ENCODE results near the gene PDPK1.
"Not testable (repeated sequence)": the region's sequence is repeated elsewhere in the genome, so short reads cannot be mapped to it uniquely, and the experiment has no call there.

PDPK1 gene

DNA sequence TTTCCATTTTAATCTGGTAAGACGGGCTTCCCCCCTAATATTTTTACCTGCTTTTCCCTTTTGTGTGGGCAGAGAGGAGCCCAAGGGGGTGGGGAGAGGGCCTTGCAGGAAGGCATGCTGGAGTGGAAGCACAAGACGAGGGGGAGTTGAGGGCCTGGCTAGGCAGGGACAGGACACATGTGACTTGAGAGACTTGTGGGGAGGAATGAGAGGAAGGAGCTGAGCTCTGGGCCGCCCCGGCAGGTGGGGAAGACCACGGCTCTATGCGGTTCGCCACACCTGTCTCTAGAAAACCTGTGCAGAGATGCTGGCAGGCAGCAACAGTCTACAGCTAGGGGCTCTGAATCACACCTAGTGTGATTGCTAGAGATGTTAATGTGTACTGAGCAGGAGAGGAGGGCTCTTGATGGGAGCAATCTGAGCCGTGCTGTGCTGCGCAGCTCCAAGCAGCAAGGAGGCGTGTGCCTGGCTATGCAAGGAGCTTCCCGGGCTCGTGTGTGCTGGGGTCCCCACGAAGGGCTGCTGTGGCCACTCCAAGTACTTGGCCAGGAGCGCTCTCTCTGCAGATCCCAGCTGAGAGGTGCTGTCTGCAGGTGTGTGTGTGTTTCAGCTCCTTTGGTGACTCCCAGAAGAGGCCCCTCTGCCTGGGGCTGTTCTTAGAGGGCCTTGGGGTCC, 50.2 kb downstream of the PDPK1 start:
- no peak for DNase-seq
- no peak for ATAC-seq

DNA sequence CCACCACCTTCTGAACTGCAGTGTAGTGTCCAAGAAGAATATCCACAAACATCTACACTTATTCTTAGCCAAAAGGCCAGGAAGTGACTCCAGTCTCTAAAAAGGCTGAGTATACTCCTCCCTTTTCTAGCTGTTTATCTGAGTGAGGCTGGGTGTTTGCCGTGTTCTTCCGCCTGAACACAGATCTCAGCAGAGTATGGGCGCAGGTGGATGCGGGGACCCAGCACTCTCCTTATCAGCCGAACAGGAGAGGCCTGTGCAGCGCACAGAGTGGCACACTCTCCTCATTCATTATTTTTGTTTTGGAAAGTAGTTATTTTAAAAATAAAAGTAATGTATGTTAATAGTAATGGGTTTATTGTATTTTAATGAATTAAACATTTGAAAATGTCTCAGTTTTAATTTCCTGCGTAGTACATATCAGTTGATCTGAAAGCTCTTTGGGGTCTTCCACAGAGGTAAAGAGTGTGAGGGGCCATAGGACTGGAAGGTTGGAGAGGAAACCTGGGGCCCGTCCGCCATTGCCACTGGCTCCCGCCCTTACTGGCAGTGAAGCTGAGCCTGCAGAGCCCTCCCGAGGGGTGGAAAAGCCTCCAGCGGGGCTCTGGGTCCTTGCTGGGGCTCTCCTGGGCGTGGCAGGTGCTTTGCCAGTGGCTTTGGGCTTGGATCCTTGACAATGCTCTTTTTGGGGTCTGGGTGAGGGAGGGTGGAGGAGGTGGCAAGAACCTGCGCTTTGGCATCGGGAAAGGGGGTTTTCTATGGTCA, 53.8 kb downstream of the PDPK1 start:
- no peak for DNase-seq
- ATAC-seq, result no peak

DNA sequence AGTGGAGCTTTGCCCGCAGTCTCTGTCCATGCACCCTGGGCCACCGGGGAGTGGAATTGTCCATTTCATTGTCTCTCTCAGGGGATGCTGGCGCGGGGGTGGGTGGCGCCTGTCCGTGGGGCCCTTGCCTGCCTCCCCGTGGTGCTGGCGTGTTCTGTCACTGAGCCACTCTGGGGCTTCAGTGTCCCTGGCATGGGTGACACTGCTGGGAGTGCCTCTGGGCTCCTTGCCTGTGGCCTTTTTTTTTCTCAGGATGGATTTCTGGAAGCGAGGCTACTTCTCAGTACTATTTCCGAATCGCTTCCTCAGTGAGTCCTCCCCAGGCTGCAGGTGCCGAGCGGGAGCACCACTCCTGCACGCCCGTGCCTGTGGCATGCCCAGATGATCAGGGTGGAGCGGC, 55.0 kb downstream of the PDPK1 start:
- ATAC-seq, result no peak
- no peak for DNase-seq

DNA sequence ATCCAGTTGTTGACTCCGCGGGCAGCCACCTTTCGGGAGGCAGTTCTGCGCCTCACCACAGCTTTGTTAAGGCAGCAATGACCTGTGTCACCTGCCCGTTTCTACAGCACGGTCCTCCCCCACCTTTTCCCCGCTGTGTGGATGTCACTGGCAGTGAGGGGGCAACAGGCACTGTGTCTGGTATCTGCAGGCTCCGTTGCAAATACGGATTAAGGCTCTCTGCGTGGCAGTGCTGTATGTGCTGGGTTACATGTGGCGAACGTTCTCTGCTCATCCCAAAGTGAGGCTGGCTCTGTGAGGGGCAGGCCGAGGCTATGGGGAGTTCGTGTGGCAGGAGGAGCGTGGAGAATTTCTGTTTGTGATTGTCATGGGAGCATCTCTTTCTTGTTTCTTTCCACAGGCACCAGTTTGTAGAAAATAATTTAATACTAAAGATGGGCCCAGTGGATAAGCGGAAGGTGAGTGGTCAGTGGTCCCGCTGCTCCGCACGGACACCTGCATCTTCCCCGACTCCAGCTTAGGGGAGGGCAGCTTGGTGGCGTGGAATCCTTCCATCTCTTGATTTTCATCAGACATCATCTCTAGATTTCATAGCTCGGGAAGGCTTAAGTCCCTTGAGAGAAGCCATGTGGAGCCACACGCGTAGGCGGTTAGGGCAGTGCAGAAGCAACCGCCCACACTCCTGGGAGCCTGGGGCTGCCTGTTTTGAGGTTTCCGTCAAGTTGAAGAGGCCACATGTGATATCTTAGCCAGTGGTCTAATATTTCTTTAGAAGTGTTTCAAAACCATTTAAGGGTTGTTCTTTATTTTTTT, 57.8 kb downstream of the PDPK1 start:
- no peak for DNase-seq

DNA sequence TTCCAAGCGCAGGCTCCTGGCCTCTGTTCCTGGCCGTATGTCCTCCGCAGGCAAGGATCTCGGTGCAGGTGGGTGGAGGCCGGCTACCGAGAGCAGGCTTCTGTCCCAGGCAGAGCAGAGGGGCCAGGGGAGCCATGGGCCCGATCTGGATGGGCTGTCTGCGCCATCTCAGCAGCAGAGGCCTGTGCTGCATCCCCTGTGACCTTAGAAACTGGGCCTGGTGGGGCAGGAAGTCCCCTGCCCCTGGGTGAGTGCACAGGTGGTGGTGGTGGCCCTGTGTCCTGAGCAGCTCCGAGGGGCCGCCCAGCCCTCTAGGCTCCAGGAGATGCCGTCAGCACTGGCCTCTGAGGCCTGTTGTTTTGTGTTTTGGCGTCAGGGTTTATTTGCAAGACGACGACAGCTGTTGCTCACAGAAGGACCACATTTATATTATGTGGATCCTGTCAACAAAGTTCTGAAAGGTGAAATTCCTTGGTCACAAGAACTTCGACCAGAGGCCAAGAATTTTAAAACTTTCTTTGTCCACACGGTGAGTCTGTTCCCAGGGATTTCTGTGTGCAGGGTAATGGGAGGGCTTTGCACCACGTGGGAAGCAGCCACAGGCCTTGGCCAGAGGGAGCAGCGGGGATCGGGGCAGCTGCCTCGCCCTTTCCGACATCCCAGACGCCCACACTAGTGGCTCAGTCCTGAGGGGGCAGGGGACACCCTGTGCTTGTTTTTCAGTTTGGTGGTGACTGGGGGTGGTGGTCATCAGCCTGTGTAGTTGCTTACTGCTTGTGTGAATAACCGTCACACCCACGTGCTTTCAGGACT, 59.1 kb downstream of the PDPK1 start:
- ATAC-seq, result no peak
- DNase-seq, result no peak

More for the DNA sequence above, 57.8 kb downstream of the PDPK1 start:
- no peak for ATAC-seq

DNA sequence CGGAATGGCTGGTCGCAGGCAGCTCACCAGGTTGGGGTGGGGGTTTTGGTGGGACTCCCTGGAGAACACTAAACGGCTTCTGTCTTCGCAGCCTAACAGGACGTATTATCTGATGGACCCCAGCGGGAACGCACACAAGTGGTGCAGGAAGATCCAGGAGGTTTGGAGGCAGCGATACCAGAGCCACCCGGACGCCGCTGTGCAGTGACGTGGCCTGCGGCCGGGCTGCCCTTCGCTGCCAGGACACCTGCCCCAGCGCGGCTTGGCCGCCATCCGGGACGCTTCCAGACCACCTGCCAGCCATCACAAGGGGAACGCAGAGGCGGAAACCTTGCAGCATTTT, 59.7 kb downstream of the PDPK1 start:
- no peak for DNase-seq

DNA sequence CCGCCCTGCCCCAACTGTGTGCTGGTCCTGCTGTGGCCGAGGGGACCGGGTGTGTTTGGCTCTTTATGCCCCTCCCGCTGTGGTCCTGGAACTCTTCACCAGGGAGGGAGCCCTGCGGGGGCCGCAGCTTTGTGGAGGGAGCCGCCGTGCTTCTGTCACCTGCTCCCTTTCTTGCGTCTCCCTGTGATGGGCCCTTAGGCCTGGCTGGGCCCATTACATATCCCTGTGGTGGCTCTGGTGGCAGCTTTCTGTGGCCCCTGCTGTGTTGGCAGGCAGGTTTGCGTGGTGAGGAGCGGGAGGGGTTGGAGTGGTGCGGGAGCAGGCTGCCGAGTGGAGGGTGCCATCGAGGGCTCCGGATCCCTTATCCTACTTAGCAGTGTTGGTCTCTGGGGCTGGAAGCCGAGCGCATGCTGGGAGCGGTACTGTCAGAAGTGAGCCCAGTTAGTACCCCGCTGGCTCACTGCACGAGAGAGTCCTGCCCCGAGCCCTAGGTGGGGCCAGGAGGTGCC, 60.4 kb downstream of the PDPK1 start:
- no peak for DNase-seq
- ATAC-seq, result no peak

More for the DNA sequence above, 59.7 kb downstream of the PDPK1 start:
- ATAC-seq, result no peak

DNA sequence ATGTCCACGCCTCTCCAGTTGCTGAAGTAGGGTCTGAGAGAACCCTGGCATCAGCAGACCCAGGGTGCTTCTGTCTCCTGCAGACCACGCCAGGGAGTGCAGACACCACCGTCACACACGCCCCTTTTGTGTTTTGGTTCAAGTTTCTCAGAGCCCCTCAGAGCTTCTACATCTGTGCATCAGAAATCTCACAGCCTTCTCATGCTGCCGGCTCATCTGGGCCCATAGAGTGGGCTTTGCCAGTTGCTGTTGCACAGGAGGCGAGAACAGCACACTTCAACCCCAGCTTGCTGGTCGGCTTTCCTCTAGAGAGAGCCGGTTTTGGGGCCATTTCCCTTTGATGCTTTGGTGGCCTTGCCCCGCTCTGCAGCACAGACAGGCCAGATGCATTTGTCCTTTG, 60.9 kb downstream of the PDPK1 start:
- no peak for ATAC-seq
- DNase-seq, result no peak

DNA sequence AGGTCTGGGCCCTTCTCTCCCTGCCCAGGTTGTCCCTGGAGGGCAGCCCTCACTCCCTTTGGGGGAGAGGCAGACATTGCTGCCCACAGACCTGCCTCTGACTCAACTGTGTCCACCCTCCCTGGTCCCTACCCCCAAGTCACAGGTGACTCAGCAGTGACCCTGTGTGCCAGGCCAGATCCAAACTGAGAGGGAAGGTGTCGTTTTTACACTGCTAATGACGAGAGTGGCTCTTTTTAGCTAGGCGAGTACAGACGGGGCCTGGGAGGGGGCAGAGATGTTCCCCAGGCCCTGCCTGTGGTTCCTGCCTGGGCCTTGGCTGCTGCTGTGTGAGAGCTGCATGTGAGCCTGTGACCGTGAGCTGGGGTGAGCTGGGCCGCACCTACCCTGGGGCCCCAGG, 61.3 kb downstream of the PDPK1 start:
- DNase-seq, ATAC-seq: not testable (repeated sequence)

DNA sequence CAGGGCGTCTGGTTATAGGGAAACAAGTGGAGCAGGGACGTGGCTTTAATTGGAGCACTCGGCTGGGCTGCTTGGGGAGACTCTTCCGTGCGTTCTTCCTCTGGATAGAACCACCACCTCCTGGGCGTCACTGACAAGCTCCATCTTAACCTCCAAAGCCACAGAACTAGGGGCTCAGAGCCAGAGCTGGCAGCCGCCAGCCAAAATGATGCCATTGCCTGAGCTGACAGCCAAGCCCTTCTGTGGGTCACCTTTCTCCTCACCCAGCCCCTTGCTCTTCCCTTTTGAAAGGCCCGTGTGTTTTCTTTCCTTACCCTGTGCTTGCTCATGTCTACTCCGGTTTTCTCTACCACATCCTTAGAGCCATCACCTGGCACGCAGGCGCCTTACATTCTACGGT, 62.0 kb downstream of the PDPK1 start:
- not testable (repeated sequence) for ATAC-seq, DNase-seq

DNA sequence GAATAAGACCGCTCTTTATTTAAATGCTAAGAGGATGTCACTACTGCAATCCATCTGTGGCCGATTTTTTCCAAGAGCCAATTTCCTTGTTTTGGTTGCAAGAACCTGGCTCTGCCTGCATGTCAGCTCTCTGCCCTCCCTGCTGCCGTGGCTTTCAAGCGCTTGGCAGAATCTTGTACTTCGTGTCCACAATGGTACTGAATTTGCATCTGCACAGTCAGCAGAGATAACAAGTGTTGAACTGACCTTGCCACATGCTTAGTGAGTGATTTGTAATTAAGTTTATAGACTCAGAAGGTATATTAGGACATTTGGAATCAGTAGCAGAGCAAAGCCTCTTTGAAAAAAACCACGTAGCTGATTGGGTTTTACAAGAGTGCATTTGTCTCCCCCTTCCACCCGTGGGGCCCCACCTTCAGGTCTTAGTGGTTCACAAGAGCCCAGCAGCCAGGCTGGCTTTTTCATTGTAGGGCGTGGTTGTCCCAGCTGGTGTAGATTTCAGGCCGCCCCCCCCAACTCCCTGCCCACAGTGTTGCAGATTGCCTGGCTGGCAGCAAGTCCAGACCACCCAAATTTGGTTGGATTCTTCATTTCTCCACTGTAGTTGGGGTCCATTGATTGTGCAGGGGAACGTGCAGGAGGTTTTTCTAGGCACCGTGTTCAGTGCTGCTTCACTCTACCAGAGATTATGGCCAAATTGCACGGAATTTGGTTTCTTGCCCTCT, 63.6 kb downstream of the PDPK1 start:
- DNase-seq, ATAC-seq: not testable (repeated sequence)

DNA sequence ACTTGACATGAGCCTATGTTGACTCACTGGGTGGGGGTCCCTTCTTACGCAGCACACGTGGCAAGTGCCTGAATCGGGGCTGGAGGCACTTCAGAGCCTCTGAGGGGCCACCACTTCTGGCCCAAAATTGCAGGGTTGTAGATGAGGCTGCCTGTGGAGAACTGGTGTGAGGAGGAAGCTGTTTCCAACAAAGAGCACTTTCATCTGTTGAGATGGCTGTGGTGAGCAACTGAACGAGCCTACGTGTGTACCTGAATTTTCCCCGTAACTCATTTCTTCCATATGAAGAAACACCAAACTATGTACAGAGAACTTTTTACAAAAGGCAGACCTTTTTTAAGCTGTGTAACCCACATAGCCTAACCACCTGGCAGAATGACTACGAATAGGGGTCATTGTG, 64.4 kb downstream of the PDPK1 start:
- ATAC-seq, result peak; percentile 50
- DNase-seq, result not testable (repeated sequence)

DNA sequence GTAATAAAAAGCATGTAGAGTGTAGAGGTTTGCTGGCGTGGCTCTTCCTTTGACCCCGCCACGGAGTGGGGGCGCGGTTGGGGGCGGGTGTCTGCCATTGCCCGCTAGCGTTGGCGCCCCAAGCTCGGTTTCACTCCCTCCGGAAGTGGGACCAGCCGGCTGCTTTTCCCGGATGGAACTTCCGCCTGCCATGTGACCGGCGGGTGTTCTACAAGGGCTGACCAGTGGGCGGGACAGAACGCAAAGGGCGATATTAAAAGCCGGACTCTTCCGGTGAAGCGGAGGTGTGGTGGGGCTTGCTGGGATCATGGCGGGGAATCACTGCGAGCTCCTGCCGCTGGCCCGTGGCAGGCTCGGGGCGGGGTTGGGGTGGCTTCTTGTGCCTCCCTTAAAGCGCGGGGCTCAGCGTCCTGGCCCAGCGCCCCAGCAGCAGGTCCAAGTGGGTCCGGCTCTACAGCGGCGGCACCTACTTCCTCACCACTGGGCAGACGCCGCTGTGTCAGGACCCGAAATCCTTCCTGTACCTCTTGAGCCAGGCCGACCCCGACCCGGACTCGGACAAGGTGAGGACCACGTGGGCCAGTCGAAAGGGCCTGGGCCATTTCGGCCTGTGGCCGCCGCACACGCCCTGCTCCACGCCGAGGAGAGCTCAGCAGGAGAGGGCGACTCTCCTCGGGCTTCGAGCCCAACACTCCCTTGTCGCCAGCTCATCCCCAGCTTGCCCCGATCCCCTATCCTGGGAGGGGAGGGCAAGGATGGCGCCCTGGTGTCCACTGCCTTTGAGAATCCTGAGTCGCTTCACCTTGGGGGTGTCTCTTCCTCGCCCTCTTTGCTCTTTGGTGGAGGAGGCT, 65.6 kb downstream of the PDPK1 start:
- peak; percentile 94 for DNase-seq
- peak; percentile 75 for ATAC-seq

DNA sequence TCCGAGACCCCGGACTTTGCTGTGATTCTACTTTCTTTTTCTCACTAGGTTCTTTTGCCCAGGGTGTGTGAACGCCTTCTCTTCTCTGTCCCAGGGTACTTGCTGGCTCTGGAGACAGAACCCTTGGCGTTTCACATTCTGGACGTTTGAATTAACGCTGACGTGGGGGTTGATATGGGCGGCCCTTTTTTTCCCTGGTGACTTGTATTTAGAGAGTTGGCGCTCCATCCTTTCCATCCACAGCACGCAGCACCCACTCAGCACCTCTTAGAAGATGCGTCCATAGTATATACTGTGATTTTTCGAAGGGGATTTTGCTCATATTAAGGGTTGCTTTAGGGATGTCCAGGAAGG, 66.2 kb downstream of the PDPK1 start:
- ATAC-seq, DNase-seq: not testable (repeated sequence)

DNA sequence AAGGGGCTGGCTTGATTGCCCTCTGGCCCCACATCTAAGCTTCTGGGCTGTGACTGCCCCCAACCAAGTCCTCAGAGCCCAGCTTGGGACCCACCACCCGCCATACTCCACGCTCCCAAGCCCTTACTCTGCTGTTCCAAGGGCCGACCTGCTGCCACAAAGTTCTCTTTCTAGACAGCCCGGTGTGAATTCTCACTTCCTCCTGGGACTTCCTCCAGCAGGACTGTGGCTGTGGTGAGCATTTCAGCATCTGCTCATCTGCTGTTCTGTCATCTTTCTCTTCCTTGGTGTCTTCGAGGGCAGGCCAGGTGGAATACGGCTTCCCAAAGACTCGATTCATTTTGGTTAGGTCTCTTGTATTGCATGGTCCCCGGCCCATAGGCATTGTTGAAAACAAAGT, 69.0 kb downstream of the PDPK1 start:
- DNase-seq, ATAC-seq: not testable (repeated sequence)

DNA sequence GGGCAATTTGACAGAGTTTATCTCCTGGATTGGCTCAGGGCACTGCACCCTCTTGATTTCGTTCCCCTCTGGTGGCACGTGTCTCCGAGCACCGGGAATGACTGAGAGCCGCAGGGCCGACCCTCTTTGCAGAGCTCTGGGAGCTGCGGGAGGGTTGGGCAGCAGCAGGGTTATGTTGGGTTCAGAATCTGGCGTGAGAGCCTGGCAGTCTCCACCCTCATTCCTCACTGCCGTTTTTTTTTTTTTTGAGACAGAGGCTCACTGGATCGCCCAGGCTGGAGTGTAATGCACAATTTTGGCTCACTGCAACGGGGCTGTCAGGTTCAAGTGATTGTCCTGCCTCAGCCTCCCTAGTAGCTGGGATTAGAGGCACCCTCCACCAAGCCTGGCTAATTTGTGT, 71.5 kb downstream of the PDPK1 start:
- not testable (repeated sequence) for DNase-seq, ATAC-seq

DNA sequence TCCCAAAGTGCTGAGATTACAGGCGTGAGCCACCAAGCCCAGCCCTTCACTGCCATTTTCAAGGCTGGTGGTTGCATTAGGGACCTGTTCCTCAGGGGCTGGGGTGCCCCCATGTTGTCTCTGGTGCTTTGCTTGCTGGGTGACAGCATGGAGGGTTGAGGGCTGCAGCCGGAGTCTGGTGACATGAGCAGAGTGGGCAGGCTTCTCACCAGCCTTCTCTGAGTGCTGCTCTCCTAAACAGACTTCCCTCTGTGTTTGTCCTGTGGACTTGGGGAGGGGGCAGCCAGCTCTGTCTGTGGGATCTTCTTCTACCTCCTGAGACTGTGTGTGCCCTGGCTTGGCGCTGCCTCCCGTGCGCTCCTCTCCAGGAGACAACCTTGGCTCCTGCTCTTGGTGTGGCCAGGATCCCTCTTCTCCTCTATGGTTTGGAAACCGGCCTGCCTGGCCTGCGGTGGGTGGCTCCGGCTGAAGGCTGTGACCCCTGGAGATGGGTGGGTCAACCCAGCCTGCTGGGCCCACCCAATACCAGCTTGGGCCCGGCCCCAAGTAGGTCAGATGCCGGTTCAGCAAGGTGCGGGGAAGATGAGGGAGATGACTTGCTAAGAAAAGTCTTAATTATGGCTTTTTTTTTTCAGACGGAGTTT, 72.1 kb downstream of the PDPK1 start:
- DNase-seq (no peak), ATAC-seq (no peak)

DNA sequence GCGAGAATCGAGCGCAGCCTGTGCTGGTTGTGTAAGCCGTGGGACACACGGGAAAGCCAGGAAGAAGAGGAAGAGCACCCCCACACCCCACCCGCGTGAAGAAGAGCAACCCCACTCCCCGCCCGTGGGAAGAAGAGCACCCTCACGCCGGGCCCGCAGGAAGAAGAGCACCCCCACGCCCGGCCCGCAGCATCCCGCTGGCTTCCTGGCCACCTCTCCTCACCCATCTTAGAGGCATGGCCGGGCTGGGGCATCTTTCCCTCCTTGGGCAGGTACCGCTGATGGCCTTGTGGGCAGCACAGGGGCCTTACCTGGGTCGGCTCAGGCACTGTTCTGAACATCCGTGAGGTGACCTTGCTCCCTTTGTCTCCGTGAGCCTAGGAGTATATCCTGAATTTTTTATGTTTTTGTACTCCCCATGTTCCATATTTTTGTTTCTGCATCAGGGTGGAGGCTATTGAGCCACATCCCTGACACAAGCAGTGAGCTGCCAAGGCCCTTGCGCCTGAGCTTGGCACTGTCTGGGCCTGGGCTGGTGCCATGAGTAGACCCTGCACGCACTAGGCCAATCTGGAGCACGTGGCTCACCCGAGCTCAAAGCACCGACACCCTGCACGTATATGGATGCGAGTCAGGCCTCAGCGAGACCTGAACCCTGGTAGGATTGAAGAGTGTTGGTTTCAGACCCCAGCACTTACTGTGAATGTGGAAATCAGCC, 73.1 kb downstream of the PDPK1 start:
- ATAC-seq, result no peak

DNA sequence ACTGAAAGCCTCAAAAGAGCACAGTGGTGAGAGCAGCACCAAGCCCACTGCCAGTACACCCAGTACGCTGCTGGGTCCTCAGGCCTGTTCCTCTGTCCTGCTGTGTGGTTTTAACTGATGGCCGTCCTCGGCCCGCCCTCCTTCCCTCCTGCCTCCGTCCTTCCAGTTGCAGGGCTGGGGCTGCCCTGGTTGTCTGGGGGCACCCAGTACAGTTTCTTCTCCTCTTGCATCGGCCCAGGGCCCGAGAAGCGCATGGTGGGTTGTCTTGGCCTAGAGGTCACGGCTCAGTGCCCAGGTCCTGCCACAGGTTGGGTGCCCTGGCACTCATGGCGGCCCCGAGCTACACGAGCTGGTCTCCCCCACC, 73.7 kb downstream of the PDPK1 start:
- ATAC-seq (no peak), DNase-seq (no peak)

More for the DNA sequence above, 73.1 kb downstream of the PDPK1 start:
- DNase-seq, result no peak
